ENCODE measurements around the gene SMLR1. TPM values are rescaled to one million over a fixed set of nuclear protein-coding genes. Genes with fewer than 3 reads are reported as not detected.
"Not testable (repeated sequence)": the region's sequence is repeated elsewhere in the genome, so short reads cannot be mapped to it uniquely, and the experiment has no call there.

Gene SMLR1
- total RNA-seq, 4 donors from 2014 or later = not detected

- no peak for ATAC-seq (ENCODE audit: low FRiP score)
- DNase-seq (ENCODE audit: low spot score) = no peak
- TF ChIP-seq CTCF (IDR thresholded peaks at IDR 0.05) = no peak
Measured at GRCh38 chr6:130787726-130788500, 39.3 kb upstream of the SMLR1 start.

- no peak for TF ChIP-seq CTCF (IDR thresholded peaks at IDR 0.05)
- ATAC-seq (ENCODE audit: low FRiP score) (no peak), DNase-seq (ENCODE audit: low spot score) (no peak)
Measured at GRCh38 chr6:130788954-130789353, 38.3 kb upstream of the SMLR1 start.

- no peak for TF ChIP-seq CTCF (IDR thresholded peaks at IDR 0.05)
- ATAC-seq (ENCODE audit: low FRiP score) (no peak), DNase-seq (ENCODE audit: low spot score) (no peak)
Measured at GRCh38 chr6:130794010-130794697, 33.1 kb upstream of the SMLR1 start.

- DNase-seq (ENCODE audit: low spot score) (no peak), ATAC-seq (ENCODE audit: low FRiP score) (no peak)
- no peak for TF ChIP-seq CTCF (IDR thresholded peaks at IDR 0.05)
Measured at GRCh38 chr6:130794738-130795137, 32.5 kb upstream of the SMLR1 start.

- TF ChIP-seq CTCF (IDR thresholded peaks at IDR 0.05) = no peak
- DNase-seq (ENCODE audit: low spot score) (no peak), ATAC-seq (ENCODE audit: low FRiP score) (no peak)
Measured at GRCh38 chr6:130796313-130796905, 30.8 kb upstream of the SMLR1 start.

GRCh38 chr6:130797061-130797460, 30.1 kb upstream of the SMLR1 start:
- no peak for TF ChIP-seq CTCF (IDR thresholded peaks at IDR 0.05)

GRCh38 chr6:130801368-130801767, 25.8 kb upstream of the SMLR1 start:
- DNase-seq (ENCODE audit: low spot score); ATAC-seq (ENCODE audit: low FRiP score): not testable (repeated sequence)

More at GRCh38 chr6:130797061-130797460, 30.1 kb upstream of the SMLR1 start:
- no peak for DNase-seq (ENCODE audit: low spot score)
- no peak for ATAC-seq (ENCODE audit: low FRiP score)
